Lower leg skin (tissue), 4 donors: ENCODE measurements around the gene RFNG. TPM values are rescaled to one million over a fixed set of nuclear protein-coding genes. Genes with fewer than 3 reads are reported as not detected.
A peak's percentile ranks its signal among the peaks of the same experiment; 100 is the strongest.

Experiments
- DNase-seq, 2 donors: peaks; one replicate each; pipeline ENCODE4 v3.0.0-alpha.2; 2019; ENCODE audit warnings: low spot score in 2 of 2
- H3K4me3 ChIP-seq: fragments of 200-600 bp; sonication (generic); 2 replicates; pipeline ENCODE4 v1.5.1; 2017; ENCODE audit warnings: mild to moderate bottlenecking, low read depth; ENCODE audit not compliant: poor library complexity, severe bottlenecking
- CTCF ChIP-seq, 3 donors: fragments of 450-650 bp; IDR thresholded peaks; one replicate each; pipeline ENCODE4 v1.5.1; 2016; ENCODE audit warnings: antibody characterized with exemption in 3 of 3, mild to moderate bottlenecking in 3 of 3, moderate library complexity in 2 of 3
- POLR2A ChIP-seq, 2 donors: fragments of 450-650 bp; IDR thresholded peaks; one replicate each; pipeline ENCODE4 v1.6.1; 2016 to 2017; ENCODE audit warnings: antibody characterized with exemption in 2 of 2, mild to moderate bottlenecking in 1 of 2, moderate library complexity in 1 of 2
- WGBS, 2 donors: methylation state at CpG; one replicate each; pipeline ENCODE4 v1.1.5; 2018; 5-methylcytosine and 5-hydroxymethylcytosine counted together
- intact Hi-C: fragments of 100-400 bp; cut with DNase I; formaldehyde crosslinking; loops from one replicate; pipeline ENCODE4 v1.15.0; 2023; ENCODE audit warnings: low total_unique reads
- total RNA-seq, 4 donors: library from RNA; depleted of rRNA; stranded (reverse); fragments of >200 nt; gene quantifications; one replicate each; pipeline ENCODE4 v1.1.0, GENCODE V29; 2016

The RFNG gene
- total RNA-seq, 4 donors from 2014 or later, result 44.8 to 83.7 (median 50.9) TPM

DNA sequence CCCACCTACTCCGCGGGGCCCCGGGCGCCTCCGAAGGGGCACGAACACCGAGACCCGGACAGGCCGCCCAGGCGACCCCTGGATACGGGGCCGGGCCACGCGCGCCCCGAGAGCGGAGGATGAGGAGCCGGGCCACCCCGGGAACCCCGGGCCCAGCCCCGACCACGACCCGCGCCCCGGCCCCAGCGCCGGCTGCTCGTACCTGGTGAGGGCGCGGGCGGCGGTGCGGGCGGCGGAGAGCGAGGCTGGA is 46.2 kb upstream of the RFNG start:
- intact Hi-C loops, result no loop called here
- H3K4me3 ChIP-seq, result peak overlapping the region; percentile 72
- TF ChIP-seq CTCF (IDR thresholded peaks at IDR 0.05) (no peak), POLR2A (IDR thresholded peaks at IDR 0.05) (no peak)
- WGBS, 2 donors, result 0% methylated on average over 3 of the region's 36 CpGs; no CpG with 5 or more reads in 1 of the 2 donors
- DNase-seq, result no peak

DNA sequence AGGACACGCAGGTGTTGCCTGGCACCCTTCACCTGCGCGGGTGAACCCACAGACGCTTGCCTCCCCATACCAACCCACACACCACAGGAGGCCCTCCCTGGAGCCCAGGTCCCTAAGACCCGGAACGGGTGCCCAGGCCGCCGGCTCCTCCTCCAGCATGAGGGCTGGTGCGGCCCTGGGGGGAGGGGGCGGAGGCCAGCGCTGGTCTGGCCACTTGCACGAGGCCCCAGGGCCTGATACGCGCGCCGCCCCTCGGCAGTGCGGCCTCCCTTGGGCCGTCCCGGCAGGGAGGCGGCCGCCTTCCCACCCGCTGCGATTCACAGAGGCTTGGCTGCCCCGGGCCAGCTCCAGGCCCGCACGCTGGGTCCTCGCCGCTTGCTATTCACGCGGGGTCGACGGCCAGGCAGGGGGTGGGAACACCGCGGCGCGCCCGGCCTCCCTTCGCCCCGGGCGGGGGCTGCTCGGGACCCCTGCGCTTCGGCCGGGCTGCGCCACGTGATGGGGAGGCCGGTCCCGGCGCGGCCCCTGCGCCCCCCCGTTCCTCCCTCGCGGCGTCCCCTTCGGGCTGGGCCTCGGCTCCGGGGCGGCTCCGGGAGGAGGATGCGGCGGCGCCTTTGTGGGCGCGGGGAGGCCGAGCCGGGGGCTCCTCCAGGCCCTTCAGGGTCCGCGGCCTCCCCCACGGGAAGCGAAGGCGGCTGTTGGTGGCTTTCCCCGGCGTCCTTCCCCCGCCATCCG is 45.7 kb upstream of the RFNG start:
- intact Hi-C loops, result no loop called here
- peak overlapping the region; percentile 72 for H3K4me3 ChIP-seq
- WGBS, 2 donors, result 1% methylated on average over 18 to 43 of the region's 77 CpGs
- no peak for DNase-seq
- TF ChIP-seq CTCF (IDR thresholded peaks at IDR 0.05) (no peak), POLR2A (IDR thresholded peaks at IDR 0.05) (no peak)

GRCh38 chr17:82096709-82097183 is 45.1 kb upstream of the RFNG start:
- H3K4me3 ChIP-seq, result peak overlapping the region; percentile 72
- TF ChIP-seq POLR2A (IDR thresholded peaks at IDR 0.05) (no peak), CTCF (IDR thresholded peaks at IDR 0.05) (no peak)
- intact Hi-C loops, result no loop called here
- DNase-seq, result no peak
- WGBS, 2 donors, result 58 to 74% methylated on average over 6 to 8 of the region's 8 CpGs

- 95 to 96% methylated on average over 33 to 34 of the region's 35 CpGs for WGBS, 2 donors
- intact Hi-C loops, result no loop called here
- DNase-seq, result no peak
- H3K4me3 ChIP-seq, result no peak overlapping the region
- TF ChIP-seq POLR2A (IDR thresholded peaks at IDR 0.05), result no peak
- TF ChIP-seq CTCF (IDR thresholded peaks at IDR 0.05), result no peak
Observed at GRCh38 chr17:82095777-82096708, 44.4 kb upstream of the RFNG start.

GRCh38 chr17:82094931-82095776 is 43.5 kb upstream of the RFNG start:
- 87 to 90% methylated on average over 20 to 37 of the region's 37 CpGs for WGBS, 2 donors
- no peak for TF ChIP-seq CTCF (IDR thresholded peaks at IDR 0.05)
- no peak for TF ChIP-seq POLR2A (IDR thresholded peaks at IDR 0.05)
- no peak for DNase-seq
- intact Hi-C loops, result no loop called here
- H3K4me3 ChIP-seq, result no peak overlapping the region
